GM19455 (cell line): ENCODE measurements around the gene SLC35F3.

ENCODE experiments used
- ATAC-seq: cut with Tn5 transposase; IDR thresholded peaks from one replicate; pipeline ENCODE4 v1.9.1; 2021; ENCODE audit not compliant: unreplicated experiment

The SLC35F3 gene

GRCh38 chr1:234022302-234022701, 117.8 kb downstream of the SLC35F3 start:
- no peak for ATAC-seq

- no peak for ATAC-seq
Measured at GRCh38 chr1:234039603-234040002, 135.1 kb downstream of the SLC35F3 start.

GRCh38 chr1:234040446-234041317, 136.2 kb downstream of the SLC35F3 start:
- ATAC-seq, result no peak

GRCh38 chr1:234044079-234044478, 139.6 kb downstream of the SLC35F3 start:
- no peak for ATAC-seq

GRCh38 chr1:234047123-234047522, 142.6 kb downstream of the SLC35F3 start:
- ATAC-seq, result no peak

GRCh38 chr1:234062166-234062565, 157.7 kb downstream of the SLC35F3 start:
- ATAC-seq, result no peak

GRCh38 chr1:234065794-234066447, 161.4 kb downstream of the SLC35F3 start:
- ATAC-seq, result no peak

- no peak for ATAC-seq
Measured at GRCh38 chr1:234067581-234068337, 163.3 kb downstream of the SLC35F3 start.

GRCh38 chr1:234069760-234070159, 165.3 kb downstream of the SLC35F3 start:
- ATAC-seq, result no peak

GRCh38 chr1:234072793-234073192, 168.3 kb downstream of the SLC35F3 start:
- ATAC-seq, result no peak

GRCh38 chr1:234078143-234078542, 173.7 kb downstream of the SLC35F3 start:
- ATAC-seq, result no peak

- no peak for ATAC-seq
Measured at GRCh38 chr1:234079896-234080295, 175.4 kb downstream of the SLC35F3 start.

- ATAC-seq, result no peak
Measured at GRCh38 chr1:234083460-234083859, 179.0 kb downstream of the SLC35F3 start.

- ATAC-seq, result no peak
Measured at GRCh38 chr1:234089396-234089795, 184.9 kb downstream of the SLC35F3 start.

- no peak for ATAC-seq
Measured at GRCh38 chr1:234090212-234091064, 186.0 kb downstream of the SLC35F3 start.

GRCh38 chr1:234091065-234091401, 186.6 kb downstream of the SLC35F3 start:
- no peak for ATAC-seq

- no peak for ATAC-seq
Measured at GRCh38 chr1:234091876-234092275, 187.4 kb downstream of the SLC35F3 start.

GRCh38 chr1:234093107-234093506, 188.6 kb downstream of the SLC35F3 start:
- ATAC-seq, result no peak

GRCh38 chr1:234093741-234094140, 189.3 kb downstream of the SLC35F3 start:
- no peak for ATAC-seq

- ATAC-seq, result no peak
Measured at GRCh38 chr1:234094172-234094571, 189.7 kb downstream of the SLC35F3 start.
